IMR-90 (cell line): ENCODE measurements around the gene PKD2L1.
A peak's percentile ranks its signal among the peaks of the same experiment; 100 is the strongest.

Source experiments
- CEBPB ChIP-seq: IDR thresholded peaks from 2 replicates; pipeline ENCODE4 v1.6.1; 2012; ENCODE audit warnings: low read depth, low read length, improper control_type of control experiment
- POLR2A ChIP-seq: IDR thresholded peaks from 2 replicates; pipeline ENCODE4 v1.6.1; 2012; ENCODE audit warnings: mild to moderate bottlenecking, low read depth, low read length
- TF ChIP-seq, protein P1 (sequence below): conservative IDR thresholded peaks from 2 replicates; pipeline ENCODE4 v1.5.1; 2012; ENCODE audit warnings: mild to moderate bottlenecking, low read depth, low read length, improper control_type of control experiment

DNA sequence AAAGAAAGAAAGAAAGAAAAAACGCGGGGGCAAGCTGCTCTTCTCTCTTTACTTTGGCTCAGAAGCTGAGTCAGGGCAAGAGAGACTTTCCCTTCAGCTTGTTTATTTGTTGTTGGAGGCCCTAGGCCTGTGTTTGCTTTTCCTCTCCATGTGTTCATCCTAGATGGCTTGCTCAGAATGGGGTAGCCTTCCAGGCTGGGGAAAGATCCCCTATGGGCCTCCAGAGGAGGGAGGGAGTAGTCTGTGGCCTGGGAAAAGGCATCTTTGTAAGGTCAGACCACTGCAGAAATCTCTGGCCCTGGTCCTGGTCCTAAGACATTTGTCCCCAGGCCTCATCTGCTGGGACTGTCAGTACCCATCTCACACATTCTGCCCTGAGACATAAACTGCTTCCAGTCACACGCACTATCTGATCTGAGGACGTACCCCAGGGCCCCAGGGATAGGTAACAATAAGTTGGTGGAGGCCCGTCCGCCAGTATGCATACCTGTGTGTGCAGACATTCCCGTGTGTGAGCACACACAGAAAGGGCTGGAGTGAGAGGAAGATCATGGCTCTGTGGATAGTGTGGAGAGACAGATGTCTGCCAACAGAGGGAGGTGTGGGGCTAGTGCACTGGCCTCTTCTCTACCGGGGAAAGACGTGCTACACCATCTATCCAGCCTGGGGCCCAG is 12.1 kb upstream of the PKD2L1 start:
- TF ChIP-seq, protein P1, sequence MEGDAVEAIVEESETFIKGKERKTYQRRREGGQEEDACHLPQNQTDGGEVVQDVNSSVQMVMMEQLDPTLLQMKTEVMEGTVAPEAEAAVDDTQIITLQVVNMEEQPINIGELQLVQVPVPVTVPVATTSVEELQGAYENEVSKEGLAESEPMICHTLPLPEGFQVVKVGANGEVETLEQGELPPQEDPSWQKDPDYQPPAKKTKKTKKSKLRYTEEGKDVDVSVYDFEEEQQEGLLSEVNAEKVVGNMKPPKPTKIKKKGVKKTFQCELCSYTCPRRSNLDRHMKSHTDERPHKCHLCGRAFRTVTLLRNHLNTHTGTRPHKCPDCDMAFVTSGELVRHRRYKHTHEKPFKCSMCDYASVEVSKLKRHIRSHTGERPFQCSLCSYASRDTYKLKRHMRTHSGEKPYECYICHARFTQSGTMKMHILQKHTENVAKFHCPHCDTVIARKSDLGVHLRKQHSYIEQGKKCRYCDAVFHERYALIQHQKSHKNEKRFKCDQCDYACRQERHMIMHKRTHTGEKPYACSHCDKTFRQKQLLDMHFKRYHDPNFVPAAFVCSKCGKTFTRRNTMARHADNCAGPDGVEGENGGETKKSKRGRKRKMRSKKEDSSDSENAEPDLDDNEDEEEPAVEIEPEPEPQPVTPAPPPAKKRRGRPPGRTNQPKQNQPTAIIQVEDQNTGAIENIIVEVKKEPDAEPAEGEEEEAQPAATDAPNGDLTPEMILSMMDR, result peak; percentile 73
- TF ChIP-seq CEBPB (no peak), POLR2A (no peak)
